ENCODE results near the gene RAB11FIP4.
"Not testable (repeated sequence)": the region's sequence is repeated elsewhere in the genome, so short reads cannot be mapped to it uniquely, and the experiment has no call there.

GRCh38 chr17:31345191-31345747, 46.2 kb upstream of the RAB11FIP4 start:
- TF ChIP-seq CTCF (IDR thresholded peaks at IDR 0.05); ZFX (IDR thresholded peaks at IDR 0.05; ENCODE audit: borderline replicate concordance): not testable (repeated sequence)

Data from 22Rv1 (cell line).